DOHH2 (cell line): Measurements from ENCODE around the gene ACTN4.

Experiments
- CTCF ChIP-seq: fragments of 200-600 bp; sonication (generic); IDR thresholded peaks from one replicate; pipeline ENCODE4 v1.5.1; 2014; ENCODE audit warnings: antibody characterized with exemption, mild to moderate bottlenecking, low read depth, low read length; ENCODE audit not compliant: poor library complexity, severe bottlenecking
- EZH2phosphoT487 ChIP-seq: fragments of 200-600 bp; sonication (generic); IDR thresholded peaks from 2 replicates; pipeline ENCODE4 v1.6.1; 2017; ENCODE audit warnings: borderline replicate concordance, mild to moderate bottlenecking, antibody characterized with exemption, low read length, moderate library complexity, mixed read lengths

- no peak for TF ChIP-seq CTCF
- no peak for TF ChIP-seq EZH2phosphoT487
Observed at GRCh38 chr19:38685666-38686529, 38.4 kb downstream of the ACTN4 start.
